Pancreas (tissue), 10 donors: ENCODE results near the gene RALBP1. TPM values are rescaled to one million over a fixed set of nuclear protein-coding genes. Genes with fewer than 3 reads are reported as not detected.
"Not testable (repeated sequence)": the region's sequence is repeated elsewhere in the genome, so short reads cannot be mapped to it uniquely, and the experiment has no call there.

Source experiments
- ATAC-seq, 4 donors: fragments of 200-7000 bp; cut with Tn5 transposase; one replicate each; pipeline versions ENCODE4 v1.8.0 to v1.9.1; 2020; ENCODE audit warnings: mild to moderate bottlenecking in 4 of 4, moderate library complexity in 4 of 4
- DNase-seq, 6 donors: peaks; one replicate each; pipeline ENCODE4 v3.0.0-alpha.2; 2020
- FAIRE-seq: peaks from 2 replicates; lab custom pipeline; 2012; peaks lifted over from hg19 to GRCh38; lab: Jason Lieb, UNC
- H3K27ac ChIP-seq, 4 donors: fragments of 200-600 bp; sonication (generic); 1 replicate in 3 of 4; 2 replicates in 1 of 4; pipeline versions ENCODE4 v1.5.0 to v1.8.0; 2020
- H3K27me3 ChIP-seq, 4 donors: fragments of 200-600 bp; one replicate each; pipeline ENCODE4 v1.8.0; 2021
- H3K36me3 ChIP-seq, 3 donors: fragments of 200-600 bp; sonication (generic) in 1 of 3; one replicate each; pipeline versions ENCODE4 v1.5.0 to v1.8.0; 2020 to 2021
- H3K4me1 ChIP-seq, 3 donors: fragments of 200-600 bp; one replicate each; pipeline ENCODE4 v1.8.0; 2021
- H3K4me3 ChIP-seq, 4 donors: fragments of 200-600 bp; sonication (generic) in 2 of 4; one replicate each; pipeline versions ENCODE4 v1.5.0 to v1.8.0; 2020 to 2021
- H3K9me3 ChIP-seq, 4 donors: fragments of 200-600 bp; one replicate each; pipeline ENCODE4 v1.8.0; 2021
- CTCF ChIP-seq, 4 donors: fragments of 200-600 bp; sonication (generic) in 3 of 4; IDR thresholded peaks; one replicate each; pipeline versions ENCODE4 v1.5.0 to v1.8.0; 2021; ENCODE audit warnings: antibody characterized with exemption in 4 of 4
- WGBS, 2 donors: extraction: QIAGEN DNeasy Blood & Tissue Kit; methylation state at CpG; one replicate each; pipeline ENCODE4 v1.1.7; 2013; 5-methylcytosine and 5-hydroxymethylcytosine counted together
- intact Hi-C, 3 donors: fragments of 100-400 bp; cut with DNase I; formaldehyde crosslinking; loops; one replicate each; pipeline versions ENCODE4 v1.11.1 to v1.14.2; 2022
- polyA plus RNA-seq, 2 donors: library from polyadenylated mRNA; stranded (reverse); fragments of 200-250 nt; gene quantifications; one replicate each; pipeline ENCODE4 v1.2.3, GENCODE V29; 2013
- total RNA-seq, 6 donors: library from RNA; stranded (reverse); fragmentation: NEBNext Ultra II Directional in 4 of 6; extraction: Animal tissue kit (Norgen Biotek cat#: 25700) in 4 of 6; gene quantifications; one replicate each; pipeline versions ENCODE4 v1.2.1 to v1.2.4, GENCODE V29; 2021 to 2023
- donor health status: healthy with polysubstance abuse.
- donor health status: DM: no; HTN: no; CAD: no; lungs with moderate emphysema.
- donor health status: DM: no; HTN: no; CAD: no.
- donor health status: control.
- donor health status: control.
- donor health status: Bipolar disorder and iron deficiency.
- donor health status: DM: yes; HTN: yes; CAD: no.
- donor health status: DM: no; HTN: no; CAD: no.
- donor health status: DM: no; HTN: no; CAD: no.
- donor health status: DM: yes; HTN: yes; CAD: no.

Gene RALBP1
- total RNA-seq, result 10 to 100 TPM; 11.9 to 30.5 (median 15.1) TPM
- polyA plus RNA-seq, result 10 to 100 TPM in 1 of 2 donors, 1 to 10 TPM in 1; 6.7 to 12.4 TPM

- H3K36me3 ChIP-seq, result no peaks in the 10 kb centered on the region
- peak within 1 kb of the TSS; percentile 85 to 96 (median 89) for H3K27ac ChIP-seq
- no peaks in the 10 kb centered on the region for H3K9me3 ChIP-seq
- peak within 1 kb of the TSS; percentile 76 to 88 (median 82) for H3K4me3 ChIP-seq
- no peaks in the 10 kb centered on the region for H3K4me1 ChIP-seq
- no peaks in the 10 kb centered on the region for H3K27me3 ChIP-seq
- 0 to 1% methylated on average over 69 of the region's 69 CpGs for WGBS, 2 donors
- TF ChIP-seq CTCF (IDR thresholded peaks at IDR 0.05), result no peak
- peak; percentile 99 to 100 (median 99) for DNase-seq
- peak; percentile 97 for FAIRE-seq
- intact Hi-C loops, result no loop called here
- peak; percentile 96 to 99 (median 96) for ATAC-seq
Measured at GRCh38 chr18:9474983-9475642, at the start of gene RALBP1. RALBP1 (plus strand) TSS chr18:9475513; CDS start chr18:9513046, 37,533 bp downstream.

- 82 to 89% methylated on average over 7 of the region's 7 CpGs for WGBS, 2 donors
- Histone ChIP-seq H3K9me3 (no peaks in the 10 kb centered on the region), H3K27me3 (no peaks in the 10 kb centered on the region), H3K4me1 (no peaks in the 10 kb centered on the region), H3K4me3 (no peak overlapping the region), H3K36me3 (no peaks in the 10 kb centered on the region), H3K27ac (no peak overlapping the region)
- no peak for TF ChIP-seq CTCF (IDR thresholded peaks at IDR 0.05)
- no peak for ATAC-seq
- DNase-seq, result no peak
- FAIRE-seq, result no peak
- intact Hi-C loops, result no loop called here
Measured at GRCh38 chr18:9426753-9427152, 48.6 kb upstream of the RALBP1 start.

GRCh38 chr18:9428301-9428706 lies 47.0 kb upstream of the RALBP1 start:
- DNase-seq, result no peak
- Histone ChIP-seq H3K36me3 (no peaks in the 10 kb centered on the region), H3K9me3 (no peaks in the 10 kb centered on the region), H3K27ac (no peak overlapping the region), H3K4me1 (no peaks in the 10 kb centered on the region), H3K27me3 (no peaks in the 10 kb centered on the region), H3K4me3 (no peak overlapping the region)
- intact Hi-C loops, result no loop called here
- ATAC-seq, result peak in 1 of 4 donors; percentile 30
- WGBS, 2 donors, result 80 to 85% methylated on average over 11 of the region's 11 CpGs
- FAIRE-seq, result no peak
- TF ChIP-seq CTCF (IDR thresholded peaks at IDR 0.05), result no peak

- H3K9me3 ChIP-seq, result no peaks in the 10 kb centered on the region
- no peaks in the 10 kb centered on the region for H3K36me3 ChIP-seq
- WGBS, 2 donors, result 89 to 95% methylated on average over 6 of the region's 6 CpGs
- H3K4me1 ChIP-seq, result no peaks in the 10 kb centered on the region
- intact Hi-C loops, result no loop called here
- DNase-seq (no peak), ATAC-seq (no peak), FAIRE-seq (no peak)
- no peak for TF ChIP-seq CTCF (IDR thresholded peaks at IDR 0.05)
- H3K4me3 ChIP-seq, result no peak overlapping the region
- H3K27me3 ChIP-seq, result no peaks in the 10 kb centered on the region
- H3K27ac ChIP-seq, result no peak overlapping the region
Measured at GRCh38 chr18:9428862-9429661, 46.3 kb upstream of the RALBP1 start.

- Histone ChIP-seq H3K4me1 (no peaks in the 10 kb centered on the region), H3K27me3 (no peaks in the 10 kb centered on the region), H3K36me3 (no peaks in the 10 kb centered on the region), H3K9me3 (no peaks in the 10 kb centered on the region), H3K27ac (no peak overlapping the region), H3K4me3 (no peak overlapping the region)
- 23 to 33% methylated on average over 3 of the region's 3 CpGs for WGBS, 2 donors
- no peak for TF ChIP-seq CTCF (IDR thresholded peaks at IDR 0.05)
- no peak for DNase-seq
- no peak for ATAC-seq
- no peak for FAIRE-seq
- intact Hi-C loops, result no loop called here
Measured at GRCh38 chr18:9429662-9429993, 45.7 kb upstream of the RALBP1 start.

GRCh38 chr18:9430315-9430714 lies 45.0 kb upstream of the RALBP1 start:
- DNase-seq, H3K4me1 ChIP-seq, H3K27ac ChIP-seq, H3K9me3 ChIP-seq, FAIRE-seq, H3K4me3 ChIP-seq, ATAC-seq, H3K36me3 ChIP-seq, H3K27me3 ChIP-seq: not testable (repeated sequence)
- intact Hi-C loops, result loop anchor here in 1 of 3 donors (10.0 kb wide), 1 partner anchor 1004 kb away; no protein-coding TSS in a partner anchor
- WGBS, 2 donors, result 87 to 89% methylated on average over 22 of the region's 22 CpGs
